Prostate gland (tissue), 2 donors: ENCODE results near the gene KLK10. TPM values are rescaled to one million over a fixed set of nuclear protein-coding genes. Genes with fewer than 3 reads are reported as not detected.

Experiments used
- DNase-seq: peaks from one replicate; pipeline ENCODE4 v3.0.0-alpha.2; 2019; ENCODE audit warnings: low spot score
- H3K27ac ChIP-seq, 2 donors: fragments of 200-600 bp; sonication (generic); 2 replicates each; pipeline ENCODE4 v1.5.1; 2017 to 2019
- H3K27me3 ChIP-seq: fragments of 200-600 bp; sonication (generic); replicated peaks from 2 replicates; pipeline ENCODE4 v1.5.1; 2019; ENCODE audit not compliant: insufficient read depth
- H3K36me3 ChIP-seq, 2 donors: fragments of 200-600 bp; sonication (generic); 1 replicate in 1 of 2; 2 replicates in 1 of 2; pipeline versions ENCODE4 v1.5.1 to v1.8.1; 2017 to 2019
- H3K4me1 ChIP-seq: fragments of 200-600 bp; sonication (generic); replicated peaks from 2 replicates; pipeline ENCODE4 v1.5.1; 2019
- H3K4me3 ChIP-seq, 2 donors: fragments of 200-600 bp; sonication (generic); 2 replicates each; pipeline ENCODE4 v1.5.1; 2017 to 2019
- H3K9me3 ChIP-seq: fragments of 200-600 bp; sonication (generic); 2 replicates; pipeline ENCODE4 v1.5.1; 2017
- CTCF ChIP-seq, 4 experiments: fragments of 200-600 bp in 2 of 4; fragments of 450-650 bp in 2 of 4; sonication (generic) in 2 of 4; IDR thresholded peaks; 1 replicate in 3 of 4; 2 replicates in 1 of 4; pipeline ENCODE4 v1.5.1; 2016 to 2019; ENCODE audit warnings: antibody characterized with exemption in 4 of 4, mild to moderate bottlenecking in 2 of 4, moderate library complexity in 2 of 4
- POLR2A ChIP-seq: fragments of 450-650 bp; IDR thresholded peaks from one replicate; pipeline ENCODE4 v1.6.1; 2016; ENCODE audit warnings: antibody characterized with exemption, mild to moderate bottlenecking
- POLR2AphosphoS5 ChIP-seq: sonication (generic); formaldehyde crosslinking; IDR thresholded peaks from one replicate; pipeline ENCODE4 v1.6.1; 2017; ENCODE audit warnings: antibody characterized with exemption
- WGBS: methylation state at CpG from one replicate; pipeline ENCODE4 v1.1.5; 2018; 5-methylcytosine and 5-hydroxymethylcytosine counted together
- intact Hi-C: fragments of 100-400 bp; cut with DNase I; formaldehyde crosslinking; loops from one replicate; pipeline ENCODE4 v1.14.2; 2022
- total RNA-seq, 2 donors: library from RNA; depleted of rRNA; stranded (reverse); fragments of >200 nt; gene quantifications; one replicate each; pipeline ENCODE4 v1.1.0, GENCODE V29; 2016

The KLK10 gene
- total RNA-seq, 2 donors from 2014 or later, result 7.4 to 49.6 TPM

- WGBS, result 67% methylated on average over 3 of the region's 3 CpGs
- H3K27me3 ChIP-seq, result peaks cover 2% of the 10 kb centered on the region
- intact Hi-C loops, result no loop called here
These were observed 55.2 kb downstream of the KLK10 start for GRCh38 chr19:50964266-50964665.

DNA sequence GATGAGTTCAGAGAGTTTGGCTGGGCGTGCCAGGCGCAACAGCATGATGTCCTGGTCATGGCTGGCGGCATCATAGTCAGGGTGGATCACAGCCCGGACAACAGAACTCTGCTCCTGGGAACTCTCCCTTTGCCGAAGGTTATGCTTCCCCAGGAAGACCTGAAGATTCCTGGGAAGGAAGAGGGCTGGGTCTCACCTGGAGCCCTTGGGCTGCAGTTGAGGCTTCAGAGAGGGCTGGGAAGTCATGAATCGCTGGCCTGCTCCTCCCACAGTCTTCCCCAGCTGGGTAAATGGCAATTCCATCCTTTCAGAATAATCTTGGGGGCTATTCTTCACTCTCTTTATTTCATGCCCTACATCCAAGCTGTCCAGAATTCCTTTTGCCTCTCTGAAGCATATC lies 56.1 kb downstream of the KLK10 start:
- no peaks in the 10 kb centered on the region for H3K36me3 ChIP-seq
- no peaks in the 10 kb centered on the region for H3K9me3 ChIP-seq
- intact Hi-C loops, result no loop called here
- DNase-seq, result no peak
- WGBS, result 93% methylated on average over 6 of the region's 6 CpGs
- TF ChIP-seq POLR2AphosphoS5 (no peak), CTCF (IDR thresholded peaks at IDR 0.05) (no peak), POLR2A (no peak)
- H3K27me3 ChIP-seq, result no peaks in the 10 kb centered on the region
- H3K4me1 ChIP-seq, result no peaks in the 10 kb centered on the region
- H3K4me3 ChIP-seq, result no peak overlapping the region
- H3K27ac ChIP-seq, result no peak overlapping the region

More at GRCh38 chr19:50964266-50964665, 55.2 kb downstream of the KLK10 start:
- no peaks in the 10 kb centered on the region for H3K4me1 ChIP-seq
- DNase-seq, result no peak
- TF ChIP-seq CTCF (IDR thresholded peaks at IDR 0.05), result no peak
- no peaks in the 10 kb centered on the region for H3K36me3 ChIP-seq
- no peaks in the 10 kb centered on the region for H3K9me3 ChIP-seq
- no peak overlapping the region for H3K27ac ChIP-seq
- no peak overlapping the region for H3K4me3 ChIP-seq

Other genes with a start within 250 kb of the KLK10 start
- gene GPR32, start 249.2 kb downstream of the KLK10 start, total RNA-seq, result not detected
- gene ACP4, start 229.3 kb downstream of the KLK10 start, total RNA-seq, result not detected
- gene KLK1, start 195.9 kb downstream of the KLK10 start, total RNA-seq, result 10 to 100 TPM in 1 of 2 donors, 1 to 10 TPM in 1; 8.3 to 45.2 TPM
- 1 to 10 TPM; 4.0 to 8.5 TPM for gene KLK15, start 186.1 kb downstream of the KLK10 start, total RNA-seq
- over 10,000 TPM in 1 of 2 donors, 1,000 to 10,000 TPM in 1; 7,620 to 35,247 TPM for gene KLK3, start 164.8 kb downstream of the KLK10 start, total RNA-seq
- gene KLK2, start 146.3 kb downstream of the KLK10 start, total RNA-seq, result over 10,000 TPM in 1 of 2 donors, 1,000 to 10,000 TPM in 1; 3,344 to 10,024 TPM
- gene KLK4, start 108.3 kb downstream of the KLK10 start, total RNA-seq, result 100 to 1,000 TPM; 188 to 330 TPM
- 1 to 10 TPM; 1.9 to 2.7 TPM for gene KLK5, start 66.7 kb downstream of the KLK10 start, total RNA-seq
- 1 to 10 TPM in 1 of 2 donors, not detected in 1; 1.8 TPM for gene KLK6, start 50.1 kb downstream of the KLK10 start, total RNA-seq
- gene KLK7, start 35.8 kb downstream of the KLK10 start, total RNA-seq, result 1 to 10 TPM in 1 of 2 donors, under 1 TPM in 1; 0.68 to 1.2 TPM
- not detected for gene KLK8, start 18.1 kb downstream of the KLK10 start, total RNA-seq
- 100 to 1,000 TPM in 1 of 2 donors, 10 to 100 TPM in 1; 67.7 to 315 TPM for gene KLK11, start 6.9 kb upstream of the KLK10 start, total RNA-seq
- gene KLK12, start 15.3 kb upstream of the KLK10 start, total RNA-seq, result under 1 TPM in 1 of 2 donors, not detected in 1; 0.73 TPM
- under 1 TPM in 1 of 2 donors, not detected in 1; 0.77 TPM for gene KLK13, start 45.4 kb upstream of the KLK10 start, total RNA-seq
- gene KLK14, start 63.2 kb upstream of the KLK10 start, total RNA-seq, result 1 to 10 TPM; 4.2 to 5.3 TPM
- gene CTU1, start 88.7 kb upstream of the KLK10 start, total RNA-seq, result 10 to 100 TPM; 18.7 to 21.4 TPM
- 1 to 10 TPM in 1 of 2 donors, under 1 TPM in 1; 0.77 to 8.2 TPM for gene SIGLEC9, start 105.2 kb upstream of the KLK10 start, total RNA-seq
- not detected for gene SIGLEC7, start 122.6 kb upstream of the KLK10 start, total RNA-seq
- gene CD33, start 205.4 kb upstream of the KLK10 start, total RNA-seq, result 1 to 10 TPM; 1.9 to 2.5 TPM
- 1 to 10 TPM in 1 of 2 donors, not detected in 1; 1.6 TPM for gene SIGLECL1, start 231.4 kb upstream of the KLK10 start, total RNA-seq